Astrocyte (in vitro differentiated cells and primary cell): ENCODE data around the gene CEP20. TPM values are rescaled to one million over a fixed set of nuclear protein-coding genes. Genes with fewer than 3 reads are reported as not detected.

Experiments
- DNase-seq: peaks from one replicate; pipeline ENCODE4 v3.0.0-alpha.2; 2010; ENCODE audit warnings: low read depth
- FAIRE-seq: peaks from 2 replicates; lab custom pipeline; 2011; peaks lifted over from hg19 to GRCh38; lab: Jason Lieb, UNC
- H2AFZ ChIP-seq: 2 replicates; pipeline ENCODE4 v1.6.0; 2012; ENCODE audit warnings: low read depth, low read length, inconsistent platforms
- H3K27ac ChIP-seq: 2 replicates; pipeline ENCODE4 v1.5.1; 2011; ENCODE audit warnings: low read depth, low read length, inconsistent platforms
- H3K27me3 ChIP-seq: 2 replicates; pipeline ENCODE4 v1.6.0; 2011; ENCODE audit warnings: low read length, inconsistent platforms; ENCODE audit not compliant: insufficient read depth
- H3K36me3 ChIP-seq: 2 replicates; pipeline ENCODE4 v1.5.1; 2011; ENCODE audit warnings: low read length, inconsistent platforms; ENCODE audit not compliant: insufficient read depth
- H3K4me1 ChIP-seq: 2 replicates; pipeline ENCODE4 v1.5.1; 2011; ENCODE audit warnings: low read length, inconsistent platforms; ENCODE audit not compliant: insufficient read depth
- H3K4me2 ChIP-seq: 2 replicates; pipeline ENCODE4 v1.6.0; 2012; ENCODE audit warnings: low read length, inconsistent platforms
- H3K4me3 ChIP-seq: 2 replicates; pipeline ENCODE4 v1.5.1; 2011; ENCODE audit warnings: low read depth, mild to moderate bottlenecking, low read length, inconsistent platforms; ENCODE audit not compliant: insufficient read depth
- H3K79me2 ChIP-seq: 2 replicates; pipeline ENCODE4 v1.6.0; 2012; ENCODE audit warnings: mild to moderate bottlenecking, low read length, inconsistent platforms; ENCODE audit not compliant: insufficient read depth
- H3K9ac ChIP-seq: 2 replicates; pipeline ENCODE4 v1.6.0; 2012; ENCODE audit warnings: mild to moderate bottlenecking, low read length, inconsistent platforms
- H3K9me3 ChIP-seq: 2 replicates; pipeline ENCODE4 v1.5.1; 2012; ENCODE audit warnings: low read depth, mild to moderate bottlenecking, low read length, inconsistent platforms; ENCODE audit not compliant: insufficient read depth
- H4K20me1 ChIP-seq: 2 replicates; pipeline ENCODE4 v1.6.0; 2012; ENCODE audit warnings: low read length, inconsistent platforms; ENCODE audit not compliant: insufficient read depth
- H3K27ac Mint-ChIP-seq: one replicate; pipeline ENCODE4 v1.8.0; 2021; ENCODE audit warnings: mild to moderate bottlenecking, mixed read lengths; ENCODE audit not compliant: unreplicated experiment
- H3K27me3 Mint-ChIP-seq: one replicate; pipeline ENCODE4 v1.8.0; 2021; ENCODE audit warnings: low read depth, mixed read lengths; ENCODE audit not compliant: unreplicated experiment
- H3K36me3 Mint-ChIP-seq: one replicate; pipeline ENCODE4 v1.8.0; 2021; ENCODE audit warnings: low read depth, mixed read lengths; ENCODE audit not compliant: unreplicated experiment
- H3K4me1 Mint-ChIP-seq: one replicate; pipeline ENCODE4 v1.8.0; 2021; ENCODE audit warnings: low read depth, mixed read lengths; ENCODE audit not compliant: unreplicated experiment
- H3K4me3 Mint-ChIP-seq: one replicate; pipeline ENCODE4 v1.8.0; 2021; ENCODE audit warnings: mild to moderate bottlenecking, moderate library complexity, mixed read lengths; ENCODE audit not compliant: unreplicated experiment
- H3K9me3 Mint-ChIP-seq: one replicate; pipeline ENCODE4 v1.8.0; 2021; ENCODE audit warnings: mild to moderate bottlenecking, mixed read lengths; ENCODE audit not compliant: unreplicated experiment
- EZH2 ChIP-seq: IDR thresholded peaks from 2 replicates; pipeline ENCODE4 v1.6.1; 2012; ENCODE audit warnings: mild to moderate bottlenecking, low read length, inconsistent platforms; ENCODE audit not compliant: insufficient read depth
- total RNA-seq: library from RNA; stranded (reverse); gene quantifications from 2 replicates; pipeline ENCODE4 v1.2.1, GENCODE V29; 2021
- TF ChIP-seq, protein P1 (sequence below): IDR thresholded peaks from 2 replicates; pipeline ENCODE4 v1.5.1; 2011; ENCODE audit warnings: low read depth, mild to moderate bottlenecking, inconsistent platforms, low read length, moderate library complexity; ENCODE audit not compliant: insufficient read depth

CEP20 gene
- total RNA-seq, 1 donor from 2014 or later = 27.5 TPM

DNA sequence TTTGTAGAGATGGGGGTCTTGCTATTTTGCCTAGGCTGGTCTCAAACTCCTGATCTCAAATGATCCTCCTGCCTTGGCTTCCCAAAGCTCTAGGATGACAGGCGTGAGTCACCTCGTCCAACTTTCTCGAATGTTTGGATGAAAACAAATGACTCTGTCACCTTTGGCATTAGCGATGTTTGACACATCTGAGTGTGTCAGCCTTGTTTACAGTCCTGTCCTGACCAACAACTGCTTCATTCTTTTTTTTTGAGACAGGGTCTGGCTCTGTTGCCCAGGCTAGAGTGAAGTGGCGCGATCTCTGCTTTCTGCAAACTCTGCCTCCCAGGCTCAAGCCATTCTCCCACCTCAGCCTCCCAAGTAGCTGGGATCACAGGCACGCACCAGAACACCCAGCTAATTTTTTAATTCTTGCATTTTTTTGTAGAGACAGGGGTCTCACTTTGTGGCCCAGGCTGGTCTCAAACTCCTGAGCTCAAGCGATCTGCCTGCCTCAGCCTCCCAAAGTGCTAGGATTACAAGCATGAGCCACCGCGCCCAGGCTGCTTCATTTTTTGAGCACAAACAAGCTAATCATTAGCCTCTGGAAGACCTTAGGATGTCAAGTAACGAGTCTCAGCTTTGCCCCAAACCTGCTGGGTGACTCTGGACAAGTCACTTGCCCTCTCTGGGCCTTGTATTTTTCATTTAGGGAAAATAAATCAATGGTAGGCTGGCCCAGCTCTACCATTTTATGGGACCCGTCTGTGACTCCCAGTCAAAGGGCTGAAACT is 39.0 kb downstream of the CEP20 start:
- Histone ChIP-seq H3K79me2 (no peaks in the 10 kb centered on the region), H3K27me3 (peaks cover 19% of the 10 kb centered on the region), H3K27ac (no peak overlapping the region), H3K36me3 (no peaks in the 10 kb centered on the region), H2AFZ (no peak overlapping the region), H3K9me3 (no peaks in the 10 kb centered on the region), H3K4me1 (no peaks in the 10 kb centered on the region), H3K9ac (no peak overlapping the region), H3K4me2 (no peak overlapping the region), H3K4me3 (no peak overlapping the region), H4K20me1 (no peaks in the 10 kb centered on the region)
- Mint-ChIP-seq H3K9me3 (peaks cover 3% of the 10 kb centered on the region), H3K4me3 (no peak overlapping the region), H3K36me3 (no peaks in the 10 kb centered on the region), H3K27ac (no peak overlapping the region), H3K4me1 (no peaks in the 10 kb centered on the region), H3K27me3 (peaks cover 38% of the 10 kb centered on the region)
- DNase-seq = no peak
- no peak for FAIRE-seq
- no peak for TF ChIP-seq EZH2
- TF ChIP-seq, protein P1, sequence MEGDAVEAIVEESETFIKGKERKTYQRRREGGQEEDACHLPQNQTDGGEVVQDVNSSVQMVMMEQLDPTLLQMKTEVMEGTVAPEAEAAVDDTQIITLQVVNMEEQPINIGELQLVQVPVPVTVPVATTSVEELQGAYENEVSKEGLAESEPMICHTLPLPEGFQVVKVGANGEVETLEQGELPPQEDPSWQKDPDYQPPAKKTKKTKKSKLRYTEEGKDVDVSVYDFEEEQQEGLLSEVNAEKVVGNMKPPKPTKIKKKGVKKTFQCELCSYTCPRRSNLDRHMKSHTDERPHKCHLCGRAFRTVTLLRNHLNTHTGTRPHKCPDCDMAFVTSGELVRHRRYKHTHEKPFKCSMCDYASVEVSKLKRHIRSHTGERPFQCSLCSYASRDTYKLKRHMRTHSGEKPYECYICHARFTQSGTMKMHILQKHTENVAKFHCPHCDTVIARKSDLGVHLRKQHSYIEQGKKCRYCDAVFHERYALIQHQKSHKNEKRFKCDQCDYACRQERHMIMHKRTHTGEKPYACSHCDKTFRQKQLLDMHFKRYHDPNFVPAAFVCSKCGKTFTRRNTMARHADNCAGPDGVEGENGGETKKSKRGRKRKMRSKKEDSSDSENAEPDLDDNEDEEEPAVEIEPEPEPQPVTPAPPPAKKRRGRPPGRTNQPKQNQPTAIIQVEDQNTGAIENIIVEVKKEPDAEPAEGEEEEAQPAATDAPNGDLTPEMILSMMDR = no peak

DNA sequence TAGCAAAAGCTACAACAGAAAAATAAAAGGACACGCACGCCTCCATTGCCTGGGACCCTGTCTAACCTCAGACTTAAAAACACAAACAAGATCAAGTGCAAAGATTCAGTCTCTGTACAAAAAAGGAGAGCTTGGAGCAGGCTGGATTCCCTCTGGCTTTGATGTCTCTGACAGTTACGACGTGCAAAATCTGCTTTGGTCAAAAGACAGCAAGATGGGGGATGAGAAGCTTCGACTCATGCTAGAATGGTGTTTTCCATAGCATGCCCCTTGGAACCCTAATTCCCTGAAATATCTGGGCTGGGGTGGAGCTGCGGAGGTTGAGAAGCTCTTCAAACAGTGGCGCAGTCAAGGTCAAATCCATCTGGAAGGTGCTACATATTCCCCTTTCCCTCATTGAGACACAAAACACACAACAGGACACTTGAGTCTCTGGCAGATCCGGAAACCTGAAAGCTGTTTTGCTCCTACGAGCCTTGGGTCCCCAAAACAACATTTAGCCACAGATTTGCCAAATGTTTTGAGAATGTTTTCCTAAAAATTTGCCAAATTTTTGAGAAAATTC is 40.7 kb downstream of the CEP20 start:
- Histone ChIP-seq H3K4me2 (no peak overlapping the region), H3K9me3 (no peaks in the 10 kb centered on the region), H3K9ac (no peak overlapping the region), H3K27ac (no peak overlapping the region), H3K27me3 (peaks cover 6% of the 10 kb centered on the region), H3K79me2 (no peaks in the 10 kb centered on the region), H3K4me1 (no peaks in the 10 kb centered on the region), H2AFZ (no peak overlapping the region), H3K4me3 (no peak overlapping the region), H3K36me3 (no peaks in the 10 kb centered on the region), H4K20me1 (no peaks in the 10 kb centered on the region)
- TF ChIP-seq EZH2 = no peak
- TF ChIP-seq, protein P1 = no peak
- no peak for DNase-seq
- no peaks in the 10 kb centered on the region for H3K36me3 Mint-ChIP-seq
- H3K27me3 Mint-ChIP-seq = peaks cover 36% of the 10 kb centered on the region
- H3K9me3 Mint-ChIP-seq = no peaks in the 10 kb centered on the region
- FAIRE-seq = no peak
- no peak overlapping the region for H3K27ac Mint-ChIP-seq
- H3K4me1 Mint-ChIP-seq = no peaks in the 10 kb centered on the region
- H3K4me3 Mint-ChIP-seq = no peak overlapping the region

DNA sequence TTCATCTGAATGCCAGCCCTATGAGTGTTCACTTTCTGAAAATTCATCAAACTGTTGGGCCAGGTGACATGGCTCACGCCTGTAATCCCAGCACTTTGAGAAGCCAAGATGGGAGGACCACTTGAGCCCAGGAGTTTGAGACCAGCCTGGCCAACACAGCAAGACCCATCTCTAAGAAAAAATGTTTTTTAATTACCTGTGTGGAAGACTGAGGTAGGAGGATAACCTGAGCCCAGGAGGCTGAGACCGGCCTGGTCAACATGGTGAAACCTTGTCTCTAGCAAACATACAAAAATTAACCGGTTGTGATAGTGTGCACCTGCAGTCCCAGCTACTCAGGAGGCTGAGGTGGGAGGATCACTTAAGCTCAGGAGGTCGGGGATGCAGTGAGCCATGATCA is 41.9 kb downstream of the CEP20 start:
- Histone ChIP-seq H4K20me1 (no peaks in the 10 kb centered on the region), H3K9me3 (no peaks in the 10 kb centered on the region), H3K36me3 (no peaks in the 10 kb centered on the region), H3K9ac (no peak overlapping the region), H3K27me3 (peaks cover 6% of the 10 kb centered on the region), H2AFZ (no peak overlapping the region), H3K27ac (no peak overlapping the region), H3K79me2 (no peaks in the 10 kb centered on the region), H3K4me1 (no peaks in the 10 kb centered on the region), H3K4me3 (no peak overlapping the region), H3K4me2 (no peak overlapping the region)
- FAIRE-seq (no peak), DNase-seq (no peak)
- H3K4me1 Mint-ChIP-seq = no peaks in the 10 kb centered on the region
- peaks cover 40% of the 10 kb centered on the region for H3K27me3 Mint-ChIP-seq
- H3K9me3 Mint-ChIP-seq = no peaks in the 10 kb centered on the region
- H3K27ac Mint-ChIP-seq = no peak overlapping the region
- H3K36me3 Mint-ChIP-seq = no peaks in the 10 kb centered on the region
- TF ChIP-seq, protein P1 = no peak
- no peak for TF ChIP-seq EZH2
- no peak overlapping the region for H3K4me3 Mint-ChIP-seq
